ENCODE results near the gene RREB1. TPM values are rescaled to one million over a fixed set of nuclear protein-coding genes. Genes with fewer than 3 reads are reported as not detected.

Gene RREB1
- total and polyA plus RNA-seq, 2 donors, result 9.2 to 13.3 TPM

DNA sequence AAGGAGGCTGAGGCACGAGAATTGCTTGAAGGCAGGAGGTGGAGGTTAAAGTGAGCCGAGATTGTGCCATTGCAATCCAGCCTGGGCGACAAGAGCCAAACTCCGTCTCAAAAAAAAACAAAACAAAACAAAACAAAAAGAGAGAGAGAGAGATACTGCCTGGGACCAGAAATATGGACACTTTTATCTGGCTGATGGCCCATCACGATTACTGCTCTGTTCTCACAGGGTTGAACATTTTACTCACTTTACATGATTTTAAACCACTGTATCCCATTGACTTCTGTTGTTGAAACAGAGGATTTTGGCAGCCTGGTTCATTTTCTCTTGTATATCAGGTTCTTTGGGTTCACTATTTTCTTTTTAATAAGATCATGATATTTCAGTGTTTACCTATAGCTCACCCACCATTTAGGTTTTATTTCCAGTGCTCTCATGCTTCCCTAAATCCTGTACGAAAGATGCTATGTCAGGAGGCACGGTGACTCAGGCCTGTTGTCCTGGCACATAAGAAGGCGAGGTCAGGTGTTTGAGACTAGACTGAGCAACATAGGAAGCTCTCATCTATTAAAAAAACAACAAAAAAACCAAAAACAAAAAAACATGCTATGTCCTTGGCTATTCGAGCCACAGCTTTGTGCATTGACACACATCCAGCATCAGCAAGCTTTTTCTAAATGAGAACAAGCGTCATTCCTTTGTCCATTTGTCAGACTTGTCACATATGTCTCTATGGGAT, 34.5 kb upstream of the RREB1 start:
- peaks cover 11 to 12% of the 10 kb centered on the region in 2 donors for H3K4me1 ChIP-seq (ENCODE audit: control insufficient read depth in 2 of 2, insufficient read depth in 2 of 2, low read length in 2 of 2)
- H3K36me3 ChIP-seq (ENCODE audit: control insufficient read depth in 2 of 2, insufficient read depth in 2 of 2, low read length in 1 of 2), result no peaks in the 10 kb centered on the region
- H3K9me3 ChIP-seq (ENCODE audit: control insufficient read depth in 2 of 2, insufficient read depth in 1 of 2, low read length in 1 of 2), result no peaks in the 10 kb centered on the region
- DNase-seq (ENCODE audit: low read depth in 6 of 9, low spot score in 9 of 9), result no peak
- H3K4me3 ChIP-seq (ENCODE audit: low read length in 2 of 2), result no peak overlapping the region
- no peaks in the 10 kb centered on the region for H3K27me3 ChIP-seq (ENCODE audit: control insufficient read depth in 2 of 2, insufficient read depth in 1 of 2, low read length in 1 of 2)
- peak overlapping the region; percentile 80 to 81 for H3K27ac ChIP-seq (ENCODE audit: low read depth in 1 of 2, low read length in 1 of 2)
- 83% methylated on average over 10 of the region's 10 CpGs for WGBS

DNA sequence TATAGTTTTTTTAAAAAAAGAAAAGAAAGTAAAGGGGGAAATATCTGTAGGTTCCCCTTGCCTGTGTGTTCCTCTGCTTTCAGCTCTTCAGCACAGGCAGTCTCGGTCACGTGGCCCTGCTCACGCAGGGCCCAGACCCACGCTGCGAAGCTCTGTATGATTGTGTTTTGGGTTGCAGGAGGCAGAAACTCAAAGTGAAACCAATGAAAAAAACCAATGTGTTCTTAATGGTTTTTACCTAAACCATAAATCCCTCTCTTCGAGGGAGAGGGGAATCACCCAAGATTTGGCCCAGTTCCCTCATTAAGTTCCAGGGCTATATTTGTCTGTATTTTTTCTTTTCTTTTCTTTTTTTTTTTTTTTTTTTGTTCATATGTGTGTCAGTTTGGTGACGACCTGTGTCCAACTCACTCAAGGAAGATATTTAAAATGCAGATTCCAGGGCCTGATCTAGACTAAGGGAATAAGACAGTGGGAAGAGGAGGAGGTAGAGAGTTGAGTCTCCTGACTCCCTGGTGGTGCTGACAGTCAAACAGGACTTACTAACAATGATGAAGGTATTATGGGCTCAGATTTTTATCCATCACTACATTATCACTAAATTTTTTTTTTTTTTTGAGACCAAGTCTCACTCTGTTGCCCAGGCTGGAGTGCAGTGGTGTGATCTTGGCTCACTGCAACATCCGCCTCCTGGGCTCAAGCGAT, 33.8 kb upstream of the RREB1 start:
- 34% methylated on average over 9 of the region's 9 CpGs for WGBS
- Histone ChIP-seq H3K27me3 (ENCODE audit: control insufficient read depth in 2 of 2, insufficient read depth in 1 of 2, low read length in 1 of 2) (no peaks in the 10 kb centered on the region), H3K36me3 (ENCODE audit: control insufficient read depth in 2 of 2, insufficient read depth in 2 of 2, low read length in 1 of 2) (no peaks in the 10 kb centered on the region), H3K9me3 (ENCODE audit: control insufficient read depth in 2 of 2, insufficient read depth in 1 of 2, low read length in 1 of 2) (no peaks in the 10 kb centered on the region), H3K27ac (ENCODE audit: low read depth in 1 of 2, low read length in 1 of 2) (peak overlapping the region; percentile 80 to 81), H3K4me3 (ENCODE audit: low read length in 2 of 2) (no peak overlapping the region), H3K4me1 (ENCODE audit: control insufficient read depth in 2 of 2, insufficient read depth in 2 of 2, low read length in 2 of 2) (peaks cover 11 to 12% of the 10 kb centered on the region in 2 donors)
- peak in 6 of 9 donors; percentile 55 to 84 (median 68) for DNase-seq (ENCODE audit: low read depth in 6 of 9, low spot score in 9 of 9)

- Histone ChIP-seq H3K4me3 (ENCODE audit: low read length in 2 of 2) (no peak overlapping the region), H3K4me1 (ENCODE audit: control insufficient read depth in 2 of 2, insufficient read depth in 2 of 2, low read length in 2 of 2) (peaks cover 11 to 12% of the 10 kb centered on the region in 2 donors), H3K27ac (ENCODE audit: low read depth in 1 of 2, low read length in 1 of 2) (no peak overlapping the region), H3K9me3 (ENCODE audit: control insufficient read depth in 2 of 2, insufficient read depth in 1 of 2, low read length in 1 of 2) (no peaks in the 10 kb centered on the region), H3K27me3 (ENCODE audit: control insufficient read depth in 2 of 2, insufficient read depth in 1 of 2, low read length in 1 of 2) (no peaks in the 10 kb centered on the region), H3K36me3 (ENCODE audit: control insufficient read depth in 2 of 2, insufficient read depth in 2 of 2, low read length in 1 of 2) (no peaks in the 10 kb centered on the region)
- no peak for DNase-seq (ENCODE audit: low read depth in 6 of 9, low spot score in 9 of 9)
- WGBS, result 99% methylated on average over 3 of the region's 3 CpGs
Observed at GRCh38 chr6:7074870-7075269, 32.9 kb upstream of the RREB1 start.

DNA sequence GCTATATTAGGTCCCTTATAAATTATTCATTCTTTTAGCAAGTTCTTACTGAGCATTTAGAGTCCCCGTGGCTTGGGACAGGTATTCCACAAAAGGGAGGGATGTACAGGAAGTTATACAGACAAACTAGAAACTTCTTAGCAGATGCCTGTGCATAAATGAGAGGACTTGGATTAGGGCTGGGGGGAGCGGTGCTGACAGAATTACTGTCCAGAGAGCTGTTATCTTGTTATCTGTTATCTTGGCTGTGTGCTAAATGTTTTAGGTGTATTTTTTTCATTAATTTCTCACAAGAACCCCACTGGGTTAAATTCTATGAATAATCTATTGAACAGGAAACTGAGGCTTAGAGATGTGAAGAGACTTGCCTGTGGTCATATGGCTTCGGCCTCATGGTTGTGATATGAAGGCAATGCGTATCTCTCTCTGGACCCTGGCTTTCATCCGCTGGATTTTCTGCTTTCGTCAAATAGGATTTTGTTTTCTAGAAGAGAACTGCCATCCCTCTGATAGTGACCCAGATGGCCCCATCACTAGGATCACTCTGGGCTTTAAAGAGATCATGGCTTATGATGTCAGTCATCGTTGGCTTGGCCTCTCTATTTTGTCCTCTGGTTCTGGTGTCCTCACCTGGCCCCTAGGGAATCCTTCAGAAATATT, 32.3 kb upstream of the RREB1 start:
- no peaks in the 10 kb centered on the region for H3K9me3 ChIP-seq (ENCODE audit: control insufficient read depth in 2 of 2, insufficient read depth in 1 of 2, low read length in 1 of 2)
- no peak for DNase-seq (ENCODE audit: low read depth in 6 of 9, low spot score in 9 of 9)
- no peaks in the 10 kb centered on the region for H3K36me3 ChIP-seq (ENCODE audit: control insufficient read depth in 2 of 2, insufficient read depth in 2 of 2, low read length in 1 of 2)
- H3K27ac ChIP-seq (ENCODE audit: low read depth in 1 of 2, low read length in 1 of 2), result no peak overlapping the region
- no peaks in the 10 kb centered on the region for H3K27me3 ChIP-seq (ENCODE audit: control insufficient read depth in 2 of 2, insufficient read depth in 1 of 2, low read length in 1 of 2)
- H3K4me3 ChIP-seq (ENCODE audit: low read length in 2 of 2), result no peak overlapping the region
- H3K4me1 ChIP-seq (ENCODE audit: control insufficient read depth in 2 of 2, insufficient read depth in 2 of 2, low read length in 2 of 2), result peaks cover 11 to 12% of the 10 kb centered on the region in 2 donors
- 97% methylated on average over 7 of the region's 7 CpGs for whole genome bisulfite sequencing

GRCh38 chr6:7077856-7078255, 29.9 kb upstream of the RREB1 start:
- no peak for DNase-seq (ENCODE audit: low read depth in 6 of 9, low spot score in 9 of 9)
- no peaks in the 10 kb centered on the region for H3K27me3 ChIP-seq (ENCODE audit: control insufficient read depth in 2 of 2, insufficient read depth in 1 of 2, low read length in 1 of 2)
- 93% methylated on average over 2 of the region's 2 CpGs for WGBS
- H3K4me1 ChIP-seq (ENCODE audit: control insufficient read depth in 2 of 2, insufficient read depth in 2 of 2, low read length in 2 of 2), result peaks cover 11 to 12% of the 10 kb centered on the region in 2 donors
- H3K4me3 ChIP-seq (ENCODE audit: low read length in 2 of 2), result no peak overlapping the region
- no peaks in the 10 kb centered on the region for H3K9me3 ChIP-seq (ENCODE audit: control insufficient read depth in 2 of 2, insufficient read depth in 1 of 2, low read length in 1 of 2)
- no peaks in the 10 kb centered on the region for H3K36me3 ChIP-seq (ENCODE audit: control insufficient read depth in 2 of 2, insufficient read depth in 2 of 2, low read length in 1 of 2)
- no peak overlapping the region for H3K27ac ChIP-seq (ENCODE audit: low read depth in 1 of 2, low read length in 1 of 2)

- Histone ChIP-seq H3K27ac (ENCODE audit: low read depth in 1 of 2, low read length in 1 of 2) (no peak overlapping the region), H3K27me3 (ENCODE audit: control insufficient read depth in 2 of 2, insufficient read depth in 1 of 2, low read length in 1 of 2) (no peaks in the 10 kb centered on the region), H3K36me3 (ENCODE audit: control insufficient read depth in 2 of 2, insufficient read depth in 2 of 2, low read length in 1 of 2) (peaks cover 0 to 3% of the 10 kb centered on the region in 2 donors), H3K9me3 (ENCODE audit: control insufficient read depth in 2 of 2, insufficient read depth in 1 of 2, low read length in 1 of 2) (no peaks in the 10 kb centered on the region), H3K4me3 (ENCODE audit: low read length in 2 of 2) (no peak overlapping the region), H3K4me1 (ENCODE audit: control insufficient read depth in 2 of 2, insufficient read depth in 2 of 2, low read length in 2 of 2) (peaks cover 3 to 4% of the 10 kb centered on the region in 2 donors)
- WGBS, result over 99% methylated on average over 6 of the region's 6 CpGs
- DNase-seq (ENCODE audit: low read depth in 6 of 9, low spot score in 9 of 9), result no peak
Observed at GRCh38 chr6:7078856-7079255, 28.9 kb upstream of the RREB1 start.

- 62% methylated on average over 2 of the region's 2 CpGs for WGBS
- H3K4me1 ChIP-seq (ENCODE audit: control insufficient read depth in 2 of 2, insufficient read depth in 2 of 2, low read length in 2 of 2), result peaks cover 4 to 9% of the 10 kb centered on the region in 2 donors
- no peaks in the 10 kb centered on the region for H3K27me3 ChIP-seq (ENCODE audit: control insufficient read depth in 2 of 2, insufficient read depth in 1 of 2, low read length in 1 of 2)
- H3K27ac ChIP-seq (ENCODE audit: low read depth in 1 of 2, low read length in 1 of 2), result no peak overlapping the region
- DNase-seq (ENCODE audit: low read depth in 6 of 9, low spot score in 9 of 9), result no peak
- H3K4me3 ChIP-seq (ENCODE audit: low read length in 2 of 2), result no peak overlapping the region
- H3K9me3 ChIP-seq (ENCODE audit: control insufficient read depth in 2 of 2, insufficient read depth in 1 of 2, low read length in 1 of 2), result peaks cover 0 to 2% of the 10 kb centered on the region in 2 donors
- peaks cover 0 to 9% of the 10 kb centered on the region in 2 donors for H3K36me3 ChIP-seq (ENCODE audit: control insufficient read depth in 2 of 2, insufficient read depth in 2 of 2, low read length in 1 of 2)
Observed at GRCh38 chr6:7080311-7080710, 27.4 kb upstream of the RREB1 start.

- peak overlapping the region; percentile 39 to 70 for H3K27ac ChIP-seq (ENCODE audit: low read depth in 1 of 2, low read length in 1 of 2)
Observed at GRCh38 chr6:7085911-7086310, 21.9 kb upstream of the RREB1 start.

DNA sequence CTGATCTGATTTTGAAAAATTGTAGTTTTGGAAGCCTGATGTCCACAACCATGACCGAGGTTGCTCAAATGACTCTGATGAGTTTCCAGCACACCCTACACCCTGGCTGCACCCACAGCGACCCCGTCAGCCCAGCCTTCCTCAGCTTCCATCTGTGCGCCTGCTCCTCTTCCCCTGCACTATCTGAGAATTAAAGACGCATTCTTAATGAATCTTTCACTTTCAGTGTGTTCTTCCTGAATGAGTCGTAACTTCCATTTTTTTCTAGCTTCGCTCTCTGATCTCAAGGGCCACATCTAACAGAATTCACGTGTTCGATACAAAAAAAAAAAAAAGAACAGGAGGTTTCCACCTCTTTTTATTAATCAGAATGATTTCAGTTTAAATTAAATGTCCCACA, 21.3 kb upstream of the RREB1 start:
- H3K4me1 ChIP-seq (ENCODE audit: control insufficient read depth in 2 of 2, insufficient read depth in 2 of 2, low read length in 2 of 2), result peaks cover 27 to 35% of the 10 kb centered on the region in 2 donors
- H3K27me3 ChIP-seq (ENCODE audit: control insufficient read depth in 2 of 2, insufficient read depth in 1 of 2, low read length in 1 of 2), result no peaks in the 10 kb centered on the region
- 3% methylated on average over 9 of the region's 9 CpGs for WGBS
- peaks cover 0 to 2% of the 10 kb centered on the region in 2 donors for H3K9me3 ChIP-seq (ENCODE audit: control insufficient read depth in 2 of 2, insufficient read depth in 1 of 2, low read length in 1 of 2)
- peak overlapping the region; percentile 39 to 65 for H3K27ac ChIP-seq (ENCODE audit: low read depth in 1 of 2, low read length in 1 of 2)
- DNase-seq (ENCODE audit: low read depth in 6 of 9, low spot score in 9 of 9), result peak in 3 of 9 donors; percentile 35 to 69 (median 36)
- peaks cover 0 to 9% of the 10 kb centered on the region in 2 donors for H3K36me3 ChIP-seq (ENCODE audit: control insufficient read depth in 2 of 2, insufficient read depth in 2 of 2, low read length in 1 of 2)
- H3K4me3 ChIP-seq (ENCODE audit: low read length in 2 of 2), result peak overlapping the region in 1 of 2 donors; percentile 30

More at GRCh38 chr6:7085911-7086310, 21.9 kb upstream of the RREB1 start:
- Histone ChIP-seq H3K36me3 (ENCODE audit: control insufficient read depth in 2 of 2, insufficient read depth in 2 of 2, low read length in 1 of 2) (peaks cover 0 to 9% of the 10 kb centered on the region in 2 donors), H3K4me3 (ENCODE audit: low read length in 2 of 2) (no peak overlapping the region), H3K4me1 (ENCODE audit: control insufficient read depth in 2 of 2, insufficient read depth in 2 of 2, low read length in 2 of 2) (peaks cover 27 to 35% of the 10 kb centered on the region in 2 donors), H3K27me3 (ENCODE audit: control insufficient read depth in 2 of 2, insufficient read depth in 1 of 2, low read length in 1 of 2) (no peaks in the 10 kb centered on the region), H3K9me3 (ENCODE audit: control insufficient read depth in 2 of 2, insufficient read depth in 1 of 2, low read length in 1 of 2) (peaks cover 0 to 2% of the 10 kb centered on the region in 2 donors)
- no peak for DNase-seq (ENCODE audit: low read depth in 6 of 9, low spot score in 9 of 9)
- 98% methylated on average over 1 of the region's 1 CpG for WGBS
